IMR-90 (cell line): Measurements from ENCODE around the gene ZBTB47.

ENCODE experiments used
- BHLHE40 ChIP-seq: fragments of 150-350 bp; IDR thresholded peaks from 2 replicates; pipeline ENCODE4 v1.6.1; 2016; ENCODE audit warnings: mild to moderate bottlenecking, low read depth, low read length
- CEBPB ChIP-seq: IDR thresholded peaks from 2 replicates; pipeline ENCODE4 v1.6.1; 2012; ENCODE audit warnings: low read depth, low read length, improper control_type of control experiment
- FOS ChIP-seq: fragments of 150-350 bp; IDR thresholded peaks from 2 replicates; pipeline ENCODE4 v1.6.1; 2016; ENCODE audit warnings: low read depth, low read length
- MAFK ChIP-seq: IDR thresholded peaks from 2 replicates; pipeline ENCODE4 v1.6.1; 2012; ENCODE audit warnings: low read depth, low read length, improper control_type of control experiment
- MAZ ChIP-seq: IDR thresholded peaks from 2 replicates; pipeline ENCODE4 v1.6.1; 2012; ENCODE audit warnings: low read depth, mild to moderate bottlenecking, low read length, improper control_type of control experiment, moderate library complexity, borderline replicate concordance
- MXI1 ChIP-seq: IDR thresholded peaks from 2 replicates; pipeline ENCODE4 v1.6.1; 2012; ENCODE audit warnings: low read depth, mild to moderate bottlenecking, low read length, moderate library complexity, borderline replicate concordance
- POLR2A ChIP-seq: IDR thresholded peaks from 2 replicates; pipeline ENCODE4 v1.6.1; 2012; ENCODE audit warnings: mild to moderate bottlenecking, low read depth, low read length
- RAD21 ChIP-seq: IDR thresholded peaks from 2 replicates; pipeline ENCODE4 v1.6.1; 2012; ENCODE audit warnings: low read length, improper control_type of control experiment
- SMC3 ChIP-seq: fragments of 150-350 bp; IDR thresholded peaks from 2 replicates; pipeline ENCODE4 v1.6.1; 2016; ENCODE audit warnings: low read depth, mild to moderate bottlenecking, antibody characterized with exemption, low read length, moderate library complexity
- TF ChIP-seq, protein P1 (sequence below): conservative IDR thresholded peaks from 2 replicates; pipeline ENCODE4 v1.5.1; 2012; ENCODE audit warnings: mild to moderate bottlenecking, low read depth, low read length, improper control_type of control experiment

DNA sequence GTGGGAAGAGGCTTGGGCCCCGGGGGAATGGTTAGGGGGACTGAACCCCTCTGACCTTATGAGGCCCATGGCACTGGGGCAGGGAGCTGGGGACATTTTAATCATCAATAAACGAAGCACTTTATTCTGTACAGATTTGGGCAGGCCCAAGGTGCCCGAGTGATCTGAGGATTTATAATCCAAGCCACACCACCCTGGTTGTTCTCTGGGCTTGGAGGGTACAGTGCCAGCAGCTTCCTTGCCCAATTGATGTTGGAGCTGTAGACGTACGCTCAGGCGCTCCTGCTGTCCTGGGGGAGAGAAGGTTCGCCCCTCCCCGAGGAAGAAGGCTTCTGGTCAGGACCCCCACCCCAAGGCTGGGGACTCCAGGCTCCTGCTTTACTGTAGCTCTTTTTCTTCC, 12.5 kb downstream of the ZBTB47 start:
- no peak for TF ChIP-seq MAZ
- TF ChIP-seq POLR2A, result no peak
- TF ChIP-seq, protein P1, sequence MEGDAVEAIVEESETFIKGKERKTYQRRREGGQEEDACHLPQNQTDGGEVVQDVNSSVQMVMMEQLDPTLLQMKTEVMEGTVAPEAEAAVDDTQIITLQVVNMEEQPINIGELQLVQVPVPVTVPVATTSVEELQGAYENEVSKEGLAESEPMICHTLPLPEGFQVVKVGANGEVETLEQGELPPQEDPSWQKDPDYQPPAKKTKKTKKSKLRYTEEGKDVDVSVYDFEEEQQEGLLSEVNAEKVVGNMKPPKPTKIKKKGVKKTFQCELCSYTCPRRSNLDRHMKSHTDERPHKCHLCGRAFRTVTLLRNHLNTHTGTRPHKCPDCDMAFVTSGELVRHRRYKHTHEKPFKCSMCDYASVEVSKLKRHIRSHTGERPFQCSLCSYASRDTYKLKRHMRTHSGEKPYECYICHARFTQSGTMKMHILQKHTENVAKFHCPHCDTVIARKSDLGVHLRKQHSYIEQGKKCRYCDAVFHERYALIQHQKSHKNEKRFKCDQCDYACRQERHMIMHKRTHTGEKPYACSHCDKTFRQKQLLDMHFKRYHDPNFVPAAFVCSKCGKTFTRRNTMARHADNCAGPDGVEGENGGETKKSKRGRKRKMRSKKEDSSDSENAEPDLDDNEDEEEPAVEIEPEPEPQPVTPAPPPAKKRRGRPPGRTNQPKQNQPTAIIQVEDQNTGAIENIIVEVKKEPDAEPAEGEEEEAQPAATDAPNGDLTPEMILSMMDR, result no peak
- no peak for TF ChIP-seq CEBPB
- no peak for TF ChIP-seq RAD21
- no peak for TF ChIP-seq BHLHE40
- TF ChIP-seq FOS, result no peak
- TF ChIP-seq SMC3, result no peak
- no peak for TF ChIP-seq MAFK
- no peak for TF ChIP-seq MXI1
